B cell (primary cell): ENCODE data around the gene TINAGL1. TPM values are rescaled to one million over a fixed set of nuclear protein-coding genes. Genes with fewer than 3 reads are reported as not detected.

Experiments
- ATAC-seq: fragments of 200-7000 bp; cut with Tn5 transposase; one replicate; pipeline ENCODE4 v1.10.0; 2021; ENCODE audit warnings: low read depth, mild to moderate bottlenecking, moderate number of reproducible peaks, moderate library complexity
- CTCF ChIA-PET: fragments of 350-600 bp; sonication (Branson Sonifier 250); formaldehyde crosslinking; loops from one replicate; lab custom pipeline; 2021; ENCODE audit warnings: antibody characterized with exemption, inconsistent platforms; lab: Charles Lee
- POLR2A ChIA-PET: fragments of 350-600 bp; sonication (Branson Sonifier 250); formaldehyde crosslinking; loops from one replicate; lab custom pipeline; 2021; ENCODE audit warnings: antibody characterized with exemption; lab: Charles Lee
- DNase-seq: peaks from one replicate; pipeline ENCODE4 v3.0.0; 2013
- H2AFZ ChIP-seq: 2 replicates; pipeline ENCODE4 v1.6.1; 2012; ENCODE audit warnings: mild to moderate bottlenecking, low read depth, low read length; ENCODE audit not compliant: insufficient read depth, poor library complexity, severe bottlenecking
- H3K27ac ChIP-seq, 2 donors: 1 replicate in 1 of 2; 2 replicates in 1 of 2; pipeline ENCODE4 v1.5.1; 2012 to 2013; ENCODE audit warnings: low read length in 2 of 2, mild to moderate bottlenecking in 2 of 2, moderate library complexity in 1 of 2
- H3K27me3 ChIP-seq, 4 experiments: fragments of 200-600 bp in 1 of 4; sonication (generic) in 1 of 4; replicated peaks in 1 of 4; 1 replicate in 2 of 4; 2 replicates in 2 of 4; pipeline versions ENCODE4 v1.6.1 to v1.7.0; 2013 to 2016; ENCODE audit warnings: low read length in 3 of 4, mild to moderate bottlenecking in 2 of 4, mixed read lengths in 1 of 4, moderate library complexity in 1 of 4; ENCODE audit not compliant: insufficient read depth in 4 of 4, control insufficient read depth in 3 of 4; ENCODE audit errors: control extremely low read depth in 1 of 4
- H3K36me3 ChIP-seq, 2 experiments: replicated peaks in 1 of 2; 1 replicate in 1 of 2; 2 replicates in 1 of 2; pipeline versions ENCODE4 v1.6.1 to v1.7.1; 2013; ENCODE audit warnings: low read length in 1 of 2; ENCODE audit not compliant: insufficient read depth in 2 of 2, control insufficient read depth in 1 of 2; ENCODE audit errors: control extremely low read depth in 1 of 2, extremely low read depth in 1 of 2
- H3K4me1 ChIP-seq, 2 donors: fragments of 200-600 bp in 1 of 2; sonication (generic) in 1 of 2; 1 replicate in 1 of 2; 2 replicates in 1 of 2; pipeline versions ENCODE4 v1.5.1 to v1.6.1; 2013 to 2017; ENCODE audit warnings: low read length in 2 of 2; ENCODE audit not compliant: control insufficient read depth in 2 of 2, insufficient read depth in 2 of 2
- H3K4me2 ChIP-seq: replicated peaks from 2 replicates; pipeline ENCODE3; 2012; ENCODE audit warnings: mild to moderate bottlenecking, low read depth, low read length; ENCODE audit not compliant: poor library complexity, severe bottlenecking
- H3K4me3 ChIP-seq, 5 experiments: fragments of 200-600 bp in 1 of 5; sonication (generic) in 1 of 5; 1 replicate in 3 of 5; 2 replicates in 2 of 5; pipeline versions ENCODE4 v1.5.1 to v1.7.0; 2011 to 2016; ENCODE audit warnings: low read length in 4 of 5, mild to moderate bottlenecking in 4 of 5, low read depth in 2 of 5, control low read depth in 1 of 5, moderate library complexity in 1 of 5; ENCODE audit not compliant: insufficient read depth in 1 of 5; ENCODE audit errors: control extremely low read depth in 1 of 5, extremely low read depth in 1 of 5
- H3K79me2 ChIP-seq: fragments of 200-600 bp; sonication (generic); one replicate; pipeline ENCODE4 v1.6.0; 2016; ENCODE audit warnings: low read length; ENCODE audit not compliant: control insufficient read depth, insufficient read depth
- H3K9ac ChIP-seq: fragments of 200-600 bp; sonication (generic); 2 replicates; pipeline ENCODE4 v1.6.1; 2017; ENCODE audit warnings: mild to moderate bottlenecking, low read length, moderate library complexity
- H3K9me3 ChIP-seq, 3 donors: one replicate each; pipeline versions ENCODE4 v1.6.1 to v1.7.1; 2013; ENCODE audit warnings: low read length in 2 of 3; ENCODE audit not compliant: control insufficient read depth in 2 of 3, insufficient read depth in 1 of 3; ENCODE audit errors: control extremely low read depth in 1 of 3
- H4K20me1 ChIP-seq: 2 replicates; pipeline ENCODE4 v1.6.0; 2012; ENCODE audit warnings: mild to moderate bottlenecking, low read length; ENCODE audit not compliant: insufficient read depth, control insufficient read depth, poor library complexity, severe bottlenecking
- H3K27ac Mint-ChIP-seq: one replicate; pipeline ENCODE4 v1.8.0; 2021; ENCODE audit warnings: mixed read lengths
- H3K27me3 Mint-ChIP-seq: one replicate; pipeline ENCODE4 v1.8.0; 2021; ENCODE audit warnings: mixed read lengths
- H3K4me1 Mint-ChIP-seq: one replicate; pipeline ENCODE4 v1.8.0; 2021; ENCODE audit warnings: mixed read lengths
- H3K4me3 Mint-ChIP-seq: one replicate; pipeline ENCODE4 v1.8.0; 2021; ENCODE audit warnings: mixed read lengths
- H3K9me3 Mint-ChIP-seq: one replicate; pipeline ENCODE4 v1.8.0; 2022; ENCODE audit warnings: mixed read lengths; ENCODE audit not compliant: insufficient read depth
- EZH2 ChIP-seq: IDR thresholded peaks from 2 replicates; pipeline ENCODE4 v1.6.1; 2012; ENCODE audit warnings: borderline replicate concordance, low read depth, mild to moderate bottlenecking, moderate library complexity, low read length; ENCODE audit not compliant: insufficient read depth, poor library complexity, severe bottlenecking
- WGBS: methylation state at CpG from one replicate; pipeline ENCODE4 v1.1.5; 2013; ENCODE audit warnings: missing lambda C conversion rate; ENCODE audit not compliant: insufficient coverage; 5-methylcytosine and 5-hydroxymethylcytosine counted together
- intact Hi-C: fragments of 100-400 bp; cut with micrococcal nuclease; formaldehyde crosslinking; loops from one replicate; pipeline ENCODE4 v1.10.0; 2022
- polyA plus RNA-seq: library from polyadenylated mRNA; depleted of rRNA; stranded (reverse); fragments of >200 nt; gene quantifications from 2 replicates; pipeline ENCODE4 v1.2.3, GENCODE V29; 2012
- total RNA-seq, 2 donors: library from RNA; stranded (reverse); fragments of 120-200 nt in 1 of 2; gene quantifications; 1 replicate in 1 of 2; 2 replicates in 1 of 2; pipeline versions ENCODE4 v1.2.3 to v1.2.4, GENCODE V29; 2013 to 2022
- TF ChIP-seq, protein P1 (sequence below): fragments of 200-600 bp; IDR thresholded peaks from one replicate; pipeline ENCODE4 v1.8.0; 2022; ENCODE audit warnings: antibody characterized with exemption, mild to moderate bottlenecking

The TINAGL1 gene
- total and polyA plus RNA-seq, 2 donors (not counting 1 experiment from before 2014, with no cell fraction given) = not detected

DNA sequence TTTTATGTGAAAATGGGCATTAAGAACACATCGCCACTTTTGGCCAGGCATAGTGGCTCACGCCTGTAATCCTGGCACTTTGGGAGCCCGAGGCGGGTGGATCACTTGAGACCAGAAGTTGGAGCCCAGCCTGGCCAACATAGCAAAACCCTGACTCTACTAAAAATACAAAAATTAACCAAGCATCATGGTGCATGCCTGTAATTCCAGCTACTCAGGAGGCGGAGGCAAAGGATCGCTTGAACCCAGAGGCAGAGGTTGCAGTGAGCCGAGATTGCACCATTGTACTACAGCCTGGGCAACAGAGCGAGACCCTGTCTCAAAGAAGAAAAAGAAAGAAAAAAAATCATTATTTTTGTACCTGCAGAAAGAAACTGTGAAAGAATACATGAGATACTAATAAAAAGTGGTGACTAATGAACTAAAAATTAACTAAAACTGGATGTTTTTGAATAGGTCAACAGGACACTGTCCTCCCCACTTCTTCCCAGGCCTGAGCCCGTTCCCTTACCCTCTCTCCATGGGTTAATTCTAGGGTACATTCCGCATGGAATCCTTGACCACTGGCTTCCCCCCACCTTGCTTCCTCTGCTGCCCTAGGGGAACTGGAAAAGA lies 8.3 kb upstream of the TINAGL1 start:
- H3K9ac ChIP-seq = no peak overlapping the region
- H3K4me1 ChIP-seq = peaks cover 0 to 8% of the 10 kb centered on the region in 2 donors
- POLR2A ChIA-PET = no interaction called here
- no peaks in the 10 kb centered on the region for H3K79me2 ChIP-seq
- CTCF ChIA-PET = interaction anchor here (4.2 kb wide), 1 partner anchor 19 kb away, joined by 18 read pairs; no protein-coding TSS in a partner anchor
- ATAC-seq (no peak), DNase-seq (no peak)
- no peaks in the 10 kb centered on the region for H3K27me3 ChIP-seq
- no peak overlapping the region for H3K4me3 Mint-ChIP-seq
- H3K36me3 ChIP-seq = no peaks in the 10 kb centered on the region
- H3K27me3 Mint-ChIP-seq = peaks cover 21% of the 10 kb centered on the region
- H3K4me2 ChIP-seq = no peak overlapping the region
- 88% methylated on average over 6 of the region's 10 CpGs for WGBS
- TF ChIP-seq, protein P1, sequence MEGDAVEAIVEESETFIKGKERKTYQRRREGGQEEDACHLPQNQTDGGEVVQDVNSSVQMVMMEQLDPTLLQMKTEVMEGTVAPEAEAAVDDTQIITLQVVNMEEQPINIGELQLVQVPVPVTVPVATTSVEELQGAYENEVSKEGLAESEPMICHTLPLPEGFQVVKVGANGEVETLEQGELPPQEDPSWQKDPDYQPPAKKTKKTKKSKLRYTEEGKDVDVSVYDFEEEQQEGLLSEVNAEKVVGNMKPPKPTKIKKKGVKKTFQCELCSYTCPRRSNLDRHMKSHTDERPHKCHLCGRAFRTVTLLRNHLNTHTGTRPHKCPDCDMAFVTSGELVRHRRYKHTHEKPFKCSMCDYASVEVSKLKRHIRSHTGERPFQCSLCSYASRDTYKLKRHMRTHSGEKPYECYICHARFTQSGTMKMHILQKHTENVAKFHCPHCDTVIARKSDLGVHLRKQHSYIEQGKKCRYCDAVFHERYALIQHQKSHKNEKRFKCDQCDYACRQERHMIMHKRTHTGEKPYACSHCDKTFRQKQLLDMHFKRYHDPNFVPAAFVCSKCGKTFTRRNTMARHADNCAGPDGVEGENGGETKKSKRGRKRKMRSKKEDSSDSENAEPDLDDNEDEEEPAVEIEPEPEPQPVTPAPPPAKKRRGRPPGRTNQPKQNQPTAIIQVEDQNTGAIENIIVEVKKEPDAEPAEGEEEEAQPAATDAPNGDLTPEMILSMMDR = no peak
- TF ChIP-seq EZH2 = no peak
- H2AFZ ChIP-seq = no peak overlapping the region
- peaks cover 2% of the 10 kb centered on the region for H3K4me1 Mint-ChIP-seq
- no peak overlapping the region for H3K27ac Mint-ChIP-seq
- no peak overlapping the region for H3K4me3 ChIP-seq
- H4K20me1 ChIP-seq = no peaks in the 10 kb centered on the region
- no peaks in the 10 kb centered on the region for H3K9me3 ChIP-seq
- no peaks in the 10 kb centered on the region for H3K9me3 Mint-ChIP-seq
- intact Hi-C loops = no loop called here
- H3K27ac ChIP-seq = no peak overlapping the region

DNA sequence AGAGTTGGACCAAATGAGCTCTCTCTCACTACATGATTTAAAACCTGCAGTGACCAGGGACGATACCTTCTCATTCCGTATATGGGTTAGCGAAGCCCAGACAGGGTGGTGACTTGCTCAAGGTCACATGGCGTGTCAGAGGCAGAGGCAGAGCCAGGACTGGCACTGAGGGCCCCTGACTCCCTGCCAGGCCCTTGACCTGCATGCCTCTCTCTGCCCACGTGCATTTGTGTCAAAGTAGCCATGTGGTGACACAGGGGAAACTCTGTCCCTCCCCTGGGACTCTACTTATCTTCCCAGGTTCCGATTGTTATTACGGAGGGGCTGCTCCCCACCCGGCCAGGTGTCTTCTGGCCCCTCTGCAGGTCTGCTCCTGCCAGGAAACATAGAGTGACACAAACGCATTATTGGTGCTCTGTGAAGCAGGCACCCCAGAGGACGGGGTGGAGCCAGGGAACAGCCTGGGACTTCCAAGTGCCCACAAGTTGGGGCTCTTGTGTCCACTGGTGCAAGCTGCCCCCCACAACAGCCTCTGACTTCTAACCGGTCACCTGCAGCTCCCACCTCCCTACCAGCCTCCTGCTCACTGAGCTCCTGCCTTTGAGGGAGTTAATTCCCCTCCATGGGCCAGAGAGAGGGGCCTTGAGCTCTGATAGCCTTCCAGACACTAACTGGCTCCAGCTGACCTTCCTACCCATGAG lies 7.3 kb upstream of the TINAGL1 start:
- Mint-ChIP-seq H3K27ac (no peak overlapping the region), H3K4me3 (no peak overlapping the region), H3K4me1 (peaks cover 2% of the 10 kb centered on the region), H3K9me3 (no peaks in the 10 kb centered on the region), H3K27me3 (peaks cover 18% of the 10 kb centered on the region)
- no peaks in the 10 kb centered on the region for H3K27me3 ChIP-seq
- no peak overlapping the region for H3K4me2 ChIP-seq
- H3K4me3 ChIP-seq = no peak overlapping the region
- DNase-seq (no peak), ATAC-seq (no peak)
- TF ChIP-seq EZH2 = no peak
- TF ChIP-seq, protein P1 = no peak
- intact Hi-C loops = no loop called here
- H3K79me2 ChIP-seq = no peaks in the 10 kb centered on the region
- 87% methylated on average over 11 of the region's 11 CpGs for WGBS
- H3K36me3 ChIP-seq = no peaks in the 10 kb centered on the region
- H3K9me3 ChIP-seq = no peaks in the 10 kb centered on the region
- ChIA-PET POLR2A (no interaction called here), CTCF (interaction anchor here (1.1 to 4.2 kb wide), 2 partner anchors 20 to 49 kb away, joined by 3 to 18 read pairs; no protein-coding TSS in a partner anchor)
- no peak overlapping the region for H2AFZ ChIP-seq
- H4K20me1 ChIP-seq = no peaks in the 10 kb centered on the region
- no peak overlapping the region for H3K9ac ChIP-seq
- H3K27ac ChIP-seq = no peak overlapping the region
- H3K4me1 ChIP-seq = peaks cover 0 to 8% of the 10 kb centered on the region in 2 donors
